Measurements from ENCODE around the gene WDR48. TPM values are rescaled to one million over a fixed set of nuclear protein-coding genes. Genes with fewer than 3 reads are reported as not detected.
"Not testable (repeated sequence)": the region's sequence is repeated elsewhere in the genome, so short reads cannot be mapped to it uniquely, and the experiment has no call there.

The WDR48 gene
- total RNA-seq, 3 donors from 2014 or later (not counting 1 experiment from before 2014, with no cell fraction given) = 89.1 to 101 (median 91.5) TPM

- Histone ChIP-seq H3K27me3 (ENCODE audit: control insufficient read depth, insufficient read depth, low read length) (no peaks in the 10 kb centered on the region), H3K4me3 (ENCODE audit: low read length) (no peak overlapping the region), H3K36me3 (ENCODE audit: control insufficient read depth, insufficient read depth, low read length) (no peaks in the 10 kb centered on the region), H3K27ac (ENCODE audit: low read length) (no peak overlapping the region), H3K9me3 (ENCODE audit: control insufficient read depth, insufficient read depth, low read length) (no peaks in the 10 kb centered on the region), H3K4me1 (ENCODE audit: control insufficient read depth, insufficient read depth, low read length) (peaks cover 15% of the 10 kb centered on the region)
- H3K4me3 Mint-ChIP-seq = no peak overlapping the region
- H3K4me1 Mint-ChIP-seq = peaks cover 33 to 48% of the 10 kb centered on the region in 2 donors
- TF ChIP-seq, protein P1, sequence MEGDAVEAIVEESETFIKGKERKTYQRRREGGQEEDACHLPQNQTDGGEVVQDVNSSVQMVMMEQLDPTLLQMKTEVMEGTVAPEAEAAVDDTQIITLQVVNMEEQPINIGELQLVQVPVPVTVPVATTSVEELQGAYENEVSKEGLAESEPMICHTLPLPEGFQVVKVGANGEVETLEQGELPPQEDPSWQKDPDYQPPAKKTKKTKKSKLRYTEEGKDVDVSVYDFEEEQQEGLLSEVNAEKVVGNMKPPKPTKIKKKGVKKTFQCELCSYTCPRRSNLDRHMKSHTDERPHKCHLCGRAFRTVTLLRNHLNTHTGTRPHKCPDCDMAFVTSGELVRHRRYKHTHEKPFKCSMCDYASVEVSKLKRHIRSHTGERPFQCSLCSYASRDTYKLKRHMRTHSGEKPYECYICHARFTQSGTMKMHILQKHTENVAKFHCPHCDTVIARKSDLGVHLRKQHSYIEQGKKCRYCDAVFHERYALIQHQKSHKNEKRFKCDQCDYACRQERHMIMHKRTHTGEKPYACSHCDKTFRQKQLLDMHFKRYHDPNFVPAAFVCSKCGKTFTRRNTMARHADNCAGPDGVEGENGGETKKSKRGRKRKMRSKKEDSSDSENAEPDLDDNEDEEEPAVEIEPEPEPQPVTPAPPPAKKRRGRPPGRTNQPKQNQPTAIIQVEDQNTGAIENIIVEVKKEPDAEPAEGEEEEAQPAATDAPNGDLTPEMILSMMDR (IDR thresholded peaks at IDR 0.05) = no peak
- H3K9me3 Mint-ChIP-seq = no peaks in the 10 kb centered on the region
- H3K36me3 Mint-ChIP-seq = no peaks in the 10 kb centered on the region
- DNase-seq = no peak
- intact Hi-C loops (cut with micrococcal nuclease) = loop anchor here (5.0 kb wide), 2 partner anchors 329 to 354 kb away; partner anchors contain the start of genes RPSA and SLC25A38
- no peaks in the 10 kb centered on the region for H3K27me3 Mint-ChIP-seq (ENCODE audit: low read depth in 2 of 2)
- peak overlapping the region; percentile 98 to 99 for H3K27ac Mint-ChIP-seq
- 94% methylated on average over 2 of the region's 2 CpGs for WGBS (ENCODE audit: insufficient coverage)
- ATAC-seq = no peak
Measured at GRCh38 chr3:39053696-39054095, 1.9 kb downstream of the WDR48 start.

GRCh38 chr3:39056151-39056550, 4.3 kb downstream of the WDR48 start:
- Histone ChIP-seq H3K27ac (ENCODE audit: low read length) (no peak overlapping the region), H3K4me1 (ENCODE audit: control insufficient read depth, insufficient read depth, low read length) (peaks cover 13% of the 10 kb centered on the region), H3K9me3 (ENCODE audit: control insufficient read depth, insufficient read depth, low read length) (no peaks in the 10 kb centered on the region), H3K27me3 (ENCODE audit: control insufficient read depth, insufficient read depth, low read length) (no peaks in the 10 kb centered on the region), H3K36me3 (ENCODE audit: control insufficient read depth, insufficient read depth, low read length) (no peaks in the 10 kb centered on the region), H3K4me3 (ENCODE audit: low read length) (no peak overlapping the region)
- Mint-ChIP-seq H3K27me3 (ENCODE audit: low read depth in 2 of 2) (no peaks in the 10 kb centered on the region), H3K4me3 (no peak overlapping the region), H3K27ac (peak overlapping the region in 1 of 2 donors; percentile 14), H3K9me3 (no peaks in the 10 kb centered on the region), H3K36me3 (no peaks in the 10 kb centered on the region), H3K4me1 (peaks cover 32 to 52% of the 10 kb centered on the region in 2 donors)
- ATAC-seq (no peak), DNase-seq (no peak)
- WGBS (ENCODE audit: insufficient coverage) = 94% methylated on average over 2 of the region's 3 CpGs
- TF ChIP-seq, protein P1 (IDR thresholded peaks at IDR 0.05) = no peak
- intact Hi-C loops (cut with micrococcal nuclease) = no loop called here

DNA sequence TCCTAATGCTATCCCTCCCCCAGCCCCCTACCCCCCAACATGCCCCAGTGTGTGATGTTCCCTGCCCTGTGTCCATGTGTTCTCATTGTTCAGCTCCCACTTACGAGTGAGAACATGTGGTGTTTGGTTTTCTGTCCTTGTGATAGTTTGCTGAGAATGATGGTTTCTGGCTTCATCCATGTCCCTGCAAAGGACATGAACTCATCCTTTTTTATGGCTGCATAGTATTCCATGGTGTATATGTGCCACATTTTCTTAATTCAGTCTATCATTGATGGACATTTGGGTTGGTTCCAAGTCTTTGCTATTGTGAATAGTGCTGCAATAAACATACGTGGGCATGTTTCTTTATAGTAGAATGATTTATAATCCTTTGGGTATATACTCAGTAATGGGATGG, 9.4 kb downstream of the WDR48 start:
- H3K36me3 ChIP-seq (ENCODE audit: control insufficient read depth, insufficient read depth, low read length); H3K4me3 Mint-ChIP-seq; H3K4me3 ChIP-seq (ENCODE audit: low read length); DNase-seq; H3K36me3 Mint-ChIP-seq; intact Hi-C loops (cut with micrococcal nuclease); H3K27me3 Mint-ChIP-seq (ENCODE audit: low read depth in 2 of 2); H3K27ac Mint-ChIP-seq; H3K27ac ChIP-seq (ENCODE audit: low read length); H3K27me3 ChIP-seq (ENCODE audit: control insufficient read depth, insufficient read depth, low read length); H3K9me3 Mint-ChIP-seq; H3K4me1 ChIP-seq (ENCODE audit: control insufficient read depth, insufficient read depth, low read length); H3K9me3 ChIP-seq (ENCODE audit: control insufficient read depth, insufficient read depth, low read length); ATAC-seq: not testable (repeated sequence)
- WGBS (ENCODE audit: insufficient coverage) = 100% methylated on average over 1 of the region's 2 CpGs
- peaks cover 39 to 46% of the 10 kb centered on the region in 2 donors for H3K4me1 Mint-ChIP-seq

DNA sequence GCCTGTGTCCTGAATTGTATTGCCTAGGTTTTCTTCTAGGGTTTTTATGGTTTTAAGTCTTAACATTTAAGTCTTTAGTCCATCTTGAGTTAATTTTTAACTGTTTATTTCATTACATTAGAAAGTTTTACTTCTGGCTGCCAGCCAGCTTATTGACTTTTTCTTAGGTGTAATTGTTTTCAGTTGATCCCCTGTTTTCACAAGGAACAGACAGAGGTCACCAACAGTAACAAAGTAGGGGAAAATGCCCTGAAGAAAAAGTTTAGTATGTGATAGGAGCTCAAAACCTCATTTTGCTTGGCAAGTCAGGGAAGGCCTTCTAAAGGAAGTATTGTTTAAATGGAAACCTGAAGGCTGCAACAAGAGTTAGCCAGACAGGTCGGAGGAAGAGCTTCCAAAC, 10.4 kb downstream of the WDR48 start:
- Mint-ChIP-seq H3K36me3 (peaks cover 13% of the 10 kb centered on the region), H3K4me1 (peaks cover 29 to 37% of the 10 kb centered on the region in 2 donors), H3K4me3 (no peak overlapping the region), H3K9me3 (no peaks in the 10 kb centered on the region), H3K27me3 (ENCODE audit: low read depth in 2 of 2) (no peaks in the 10 kb centered on the region), H3K27ac (peak overlapping the region in 1 of 2 donors; percentile 47)
- Histone ChIP-seq H3K4me3 (ENCODE audit: low read length) (no peak overlapping the region), H3K4me1 (ENCODE audit: control insufficient read depth, insufficient read depth, low read length) (no peaks in the 10 kb centered on the region), H3K27me3 (ENCODE audit: control insufficient read depth, insufficient read depth, low read length) (no peaks in the 10 kb centered on the region), H3K27ac (ENCODE audit: low read length) (no peak overlapping the region), H3K9me3 (ENCODE audit: control insufficient read depth, insufficient read depth, low read length) (no peaks in the 10 kb centered on the region), H3K36me3 (ENCODE audit: control insufficient read depth, insufficient read depth, low read length) (peaks cover 19% of the 10 kb centered on the region)
- TF ChIP-seq, protein P1 (IDR thresholded peaks at IDR 0.05) = no peak
- ATAC-seq = no peak
- DNase-seq = no peak
- WGBS (ENCODE audit: insufficient coverage) = 92% methylated on average over 1 of the region's 1 CpG
- intact Hi-C loops (cut with micrococcal nuclease) = no loop called here
